ENCODE results near the gene PRAME. TPM values are rescaled to one million over a fixed set of nuclear protein-coding genes. Genes with fewer than 3 reads are reported as not detected.

Gene PRAME
- total RNA-seq, 4 donors from 2014 or later = not detected

- no peak for ATAC-seq (ENCODE audit: low FRiP score)
- no peak for TF ChIP-seq CTCF (IDR thresholded peaks at IDR 0.05)
Observed at GRCh38 chr22:22576989-22577427, 17.9 kb upstream of the PRAME start.

GRCh38 chr22:22576244-22576988 is 17.4 kb upstream of the PRAME start:
- TF ChIP-seq CTCF (IDR thresholded peaks at IDR 0.05) = no peak
- ATAC-seq (ENCODE audit: low FRiP score) = no peak
- no peak for DNase-seq (ENCODE audit: low spot score)

More at GRCh38 chr22:22576989-22577427, 17.9 kb upstream of the PRAME start:
- no peak for DNase-seq (ENCODE audit: low spot score)

- DNase-seq (ENCODE audit: low spot score) (no peak), ATAC-seq (ENCODE audit: low FRiP score) (no peak)
- TF ChIP-seq CTCF (IDR thresholded peaks at IDR 0.05) = no peak
Observed at GRCh38 chr22:22574361-22574760, 15.3 kb upstream of the PRAME start.

GRCh38 chr22:22573047-22573889 is 14.2 kb upstream of the PRAME start:
- DNase-seq (ENCODE audit: low spot score) = no peak
- ATAC-seq (ENCODE audit: low FRiP score) = no peak
- no peak for TF ChIP-seq CTCF (IDR thresholded peaks at IDR 0.05)

GRCh38 chr22:22571862-22572261 is 12.8 kb upstream of the PRAME start:
- ATAC-seq (ENCODE audit: low FRiP score) (no peak), DNase-seq (ENCODE audit: low spot score) (no peak)
- TF ChIP-seq CTCF (IDR thresholded peaks at IDR 0.05) = no peak

GRCh38 chr22:22571429-22571828 is 12.4 kb upstream of the PRAME start:
- ATAC-seq (ENCODE audit: low FRiP score) (no peak), DNase-seq (ENCODE audit: low spot score) (no peak)

More at GRCh38 chr22:22571429-22571828, 12.4 kb upstream of the PRAME start:
- no peak for TF ChIP-seq CTCF (IDR thresholded peaks at IDR 0.05)

All from omental fat pad (tissue), 4 donors.